HEK293 (cell line): ENCODE results near the gene TTC12.

Source experiments
- CTCF ChIA-PET: fragments of 350-600 bp; formaldehyde crosslinking; extraction: SDS; loops from one replicate; lab custom pipeline; 2021; ENCODE audit warnings: antibody characterized with exemption; lab: Yijun Ruan, JAX
- POLR2A ChIA-PET: fragments of 300-600 bp; formaldehyde crosslinking; extraction: SDS; loops from one replicate; lab custom pipeline; 2020; ENCODE audit warnings: antibody characterized with exemption, inconsistent platforms; lab: Yijun Ruan, JAX
- H3K27ac ChIP-seq: fragments of 200-500 bp; sonication (Bioruptor generic); 2 replicates; pipeline ENCODE4 v1.5.1; 2014; ENCODE audit warnings: low read depth, low read length, control low read depth, inconsistent platforms; ENCODE audit errors: extremely low read depth
- H3K36me3 ChIP-seq, 2 experiments: fragments of 200-500 bp in 1 of 2; sonication (Bioruptor generic) in 1 of 2; 1 replicate in 1 of 2; 2 replicates in 1 of 2; pipeline ENCODE4 v1.5.1; 2014 to 2017; ENCODE audit warnings: inconsistent platforms in 2 of 2, low read length in 2 of 2; ENCODE audit not compliant: control insufficient read depth in 2 of 2, insufficient read depth in 1 of 2
- H3K4me1 ChIP-seq: fragments of 200-500 bp; sonication (Bioruptor generic); 2 replicates; pipeline ENCODE4 v1.5.1; 2014; ENCODE audit warnings: mild to moderate bottlenecking, low read length, inconsistent platforms; ENCODE audit not compliant: control insufficient read depth, insufficient read depth
- H3K4me3 ChIP-seq: 2 replicates; pipeline ENCODE4 v1.5.1; 2011; ENCODE audit warnings: low read depth, mild to moderate bottlenecking, control low read depth, low read length, moderate library complexity
- H3K9me3 ChIP-seq: fragments of 200-500 bp; sonication (Bioruptor generic); 2 replicates; pipeline ENCODE4 v1.5.1; 2014; ENCODE audit warnings: low read depth, low read length, inconsistent platforms; ENCODE audit not compliant: control insufficient read depth, insufficient read depth
- IKZF3 ChIP-seq: fragments of 450-650 bp; IDR thresholded peaks from 2 replicates; pipeline ENCODE4 v1.5.0; 2018; ENCODE audit warnings: missing biosample characterization, mild to moderate bottlenecking, missing genetic modification characterization, moderate library complexity
- KLF16 ChIP-seq: fragments of 450-650 bp; formaldehyde crosslinking; IDR thresholded peaks from 2 replicates; pipeline ENCODE4 v1.5.1; 2017; ENCODE audit warnings: missing biosample characterization, missing genetic modification characterization
- OSR2 ChIP-seq: fragments of 450-650 bp; formaldehyde crosslinking; IDR thresholded peaks from 2 replicates; pipeline ENCODE4 v1.5.1; 2016; ENCODE audit warnings: missing biosample characterization, missing genetic modification characterization
- SALL2 ChIP-seq: fragments of 450-650 bp; formaldehyde crosslinking; IDR thresholded peaks from 2 replicates; pipeline ENCODE4 v1.5.0; 2017; ENCODE audit warnings: missing biosample characterization, mild to moderate bottlenecking, missing genetic modification characterization, borderline replicate concordance
- SETDB1 ChIP-seq: IDR thresholded peaks from one replicate; pipeline ENCODE4 v1.6.1; 2017; ENCODE audit warnings: mild to moderate bottlenecking, low read length, moderate library complexity, mixed read lengths; ENCODE audit not compliant: insufficient read length
- SP7 ChIP-seq: fragments of 450-650 bp; formaldehyde crosslinking; IDR thresholded peaks from 2 replicates; pipeline ENCODE4 v1.5.1; 2016; ENCODE audit warnings: missing biosample characterization, missing genetic modification characterization
- TRIM28 ChIP-seq: IDR thresholded peaks from 2 replicates; pipeline ENCODE4 v1.6.1; 2011; ENCODE audit warnings: low read length, control low read depth, borderline replicate concordance
- YY1 ChIP-seq: fragments of 450-650 bp; formaldehyde crosslinking; IDR thresholded peaks from 2 replicates; pipeline ENCODE4 v1.5.1; 2018; ENCODE audit warnings: missing biosample characterization, missing genetic modification characterization
- ZFP69B ChIP-seq: fragments of 450-650 bp; formaldehyde crosslinking; IDR thresholded peaks from 2 replicates; pipeline ENCODE4 v1.5.1; 2016; ENCODE audit warnings: missing biosample characterization, missing genetic modification characterization
- ZNF146 ChIP-seq: fragments of 450-650 bp; formaldehyde crosslinking; IDR thresholded peaks from 2 replicates; pipeline ENCODE4 v1.5.1; 2016; ENCODE audit warnings: missing biosample characterization, missing genetic modification characterization
- ZNF175 ChIP-seq: fragments of 450-650 bp; formaldehyde crosslinking; IDR thresholded peaks from 2 replicates; pipeline ENCODE4 v1.5.1; 2016; ENCODE audit warnings: missing biosample characterization, missing genetic modification characterization
- ZNF23 ChIP-seq: fragments of 450-650 bp; formaldehyde crosslinking; IDR thresholded peaks from 2 replicates; pipeline ENCODE4 v1.5.1; 2016; ENCODE audit warnings: missing biosample characterization, missing genetic modification characterization, borderline replicate concordance
- ZNF292 ChIP-seq: fragments of 450-650 bp; formaldehyde crosslinking; IDR thresholded peaks from 2 replicates; pipeline ENCODE4 v1.5.1; 2016; ENCODE audit warnings: low read depth, missing biosample characterization, missing genetic modification characterization, borderline replicate concordance
- ZNF366 ChIP-seq: fragments of 450-650 bp; formaldehyde crosslinking; conservative IDR thresholded peaks from 2 replicates; pipeline ENCODE4 v1.5.1; 2016; ENCODE audit warnings: missing biosample characterization, missing genetic modification characterization
- ZNF48 ChIP-seq: fragments of 450-650 bp; formaldehyde crosslinking; IDR thresholded peaks from 2 replicates; pipeline ENCODE4 v1.5.1; 2016; ENCODE audit warnings: missing biosample characterization, missing genetic modification characterization
- TF ChIP-seq, protein P1 (sequence below): fragments of 450-650 bp; formaldehyde crosslinking; IDR thresholded peaks from 2 replicates; pipeline ENCODE4 v1.5.1; 2016; ENCODE audit warnings: missing biosample characterization, missing genetic modification characterization
- TF ChIP-seq, protein P2 (sequence below): fragments of 450-650 bp; formaldehyde crosslinking; IDR thresholded peaks from 2 replicates; pipeline ENCODE4 v1.5.1; 2016; ENCODE audit warnings: missing biosample characterization, missing genetic modification characterization, borderline replicate concordance
- TF ChIP-seq, protein P3 (sequence below): fragments of 450-650 bp; formaldehyde crosslinking; IDR thresholded peaks from 2 replicates; pipeline ENCODE4 v1.5.1; 2017; ENCODE audit warnings: missing biosample characterization, missing genetic modification characterization
- TF ChIP-seq, protein P4 (sequence below): fragments of 450-650 bp; formaldehyde crosslinking; IDR thresholded peaks from 2 replicates; pipeline ENCODE4 v1.5.1; 2017; ENCODE audit warnings: missing biosample characterization, missing genetic modification characterization
- TF ChIP-seq, protein P5 (sequence below): fragments of 450-650 bp; formaldehyde crosslinking; IDR thresholded peaks from 2 replicates; pipeline ENCODE4 v1.5.1; 2016; ENCODE audit warnings: missing biosample characterization, missing genetic modification characterization
- TF ChIP-seq, protein P6 (sequence below): fragments of 450-650 bp; formaldehyde crosslinking; IDR thresholded peaks from 2 replicates; pipeline ENCODE4 v1.5.1; 2016; ENCODE audit warnings: missing biosample characterization, missing genetic modification characterization
- TF ChIP-seq, protein P7 (sequence below): fragments of 450-650 bp; formaldehyde crosslinking; IDR thresholded peaks from 2 replicates; pipeline ENCODE4 v1.5.1; 2016; ENCODE audit warnings: missing biosample characterization, missing genetic modification characterization

The TTC12 gene

DNA sequence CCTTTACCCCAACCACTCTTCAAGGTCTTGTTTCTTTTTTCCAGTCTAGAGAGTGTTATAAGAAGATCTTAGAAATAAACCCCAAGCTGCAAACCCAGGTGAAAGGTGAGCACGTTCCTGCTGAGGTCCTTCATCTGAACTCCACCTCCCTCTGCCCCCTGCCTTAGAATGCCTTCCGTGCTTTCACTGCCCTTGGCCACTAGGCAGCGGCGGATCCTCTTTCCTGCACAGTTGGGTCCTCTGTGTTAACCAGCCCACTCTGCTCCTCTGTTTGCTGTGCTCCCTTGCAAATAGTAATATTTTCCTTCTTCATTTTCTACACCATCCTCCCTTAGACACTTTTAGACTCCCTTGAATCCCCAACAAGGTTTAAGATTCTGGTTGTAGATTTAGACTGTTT, 24.3 kb downstream of the TTC12 start (continued):
- TF ChIP-seq, protein P1, sequence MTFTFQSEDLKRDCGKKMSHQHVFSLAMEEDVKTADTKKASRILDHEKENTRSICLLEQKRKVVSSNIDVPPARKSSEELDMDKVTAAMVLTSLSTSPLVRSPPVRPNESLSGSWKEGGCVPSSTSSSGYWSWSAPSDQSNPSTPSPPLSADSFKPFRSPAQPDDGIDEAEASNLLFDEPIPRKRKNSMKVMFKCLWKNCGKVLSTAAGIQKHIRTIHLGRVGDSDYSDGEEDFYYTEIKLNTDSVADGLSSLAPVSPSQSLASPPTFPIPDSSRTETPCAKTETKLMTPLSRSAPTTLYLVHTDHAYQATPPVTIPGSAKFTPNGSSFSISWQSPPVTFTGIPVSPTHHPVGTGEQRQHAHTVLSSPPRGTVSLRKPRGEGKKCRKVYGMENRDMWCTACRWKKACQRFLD: no peak
- TF ChIP-seq TRIM28 (no peak), ZNF48 (tag by site-specific recombination) (no peak), SALL2 (no peak), OSR2 (tag by site-specific recombination) (no peak), ZNF175 (tag by site-specific recombination) (no peak), SETDB1 (no peak), IKZF3 (tag by site-specific recombination) (no peak), ZNF146 (tag by site-specific recombination) (no peak), YY1 (tag by site-specific recombination) (no peak)
- TF ChIP-seq, protein P2, sequence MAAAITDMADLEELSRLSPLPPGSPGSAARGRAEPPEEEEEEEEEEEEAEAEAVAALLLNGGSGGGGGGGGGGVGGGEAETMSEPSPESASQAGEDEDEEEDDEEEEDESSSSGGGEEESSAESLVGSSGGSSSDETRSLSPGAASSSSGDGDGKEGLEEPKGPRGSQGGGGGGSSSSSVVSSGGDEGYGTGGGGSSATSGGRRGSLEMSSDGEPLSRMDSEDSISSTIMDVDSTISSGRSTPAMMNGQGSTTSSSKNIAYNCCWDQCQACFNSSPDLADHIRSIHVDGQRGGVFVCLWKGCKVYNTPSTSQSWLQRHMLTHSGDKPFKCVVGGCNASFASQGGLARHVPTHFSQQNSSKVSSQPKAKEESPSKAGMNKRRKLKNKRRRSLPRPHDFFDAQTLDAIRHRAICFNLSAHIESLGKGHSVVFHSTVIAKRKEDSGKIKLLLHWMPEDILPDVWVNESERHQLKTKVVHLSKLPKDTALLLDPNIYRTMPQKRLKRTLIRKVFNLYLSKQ (tag by site-specific recombination): no peak
- TF ChIP-seq, protein P3, sequence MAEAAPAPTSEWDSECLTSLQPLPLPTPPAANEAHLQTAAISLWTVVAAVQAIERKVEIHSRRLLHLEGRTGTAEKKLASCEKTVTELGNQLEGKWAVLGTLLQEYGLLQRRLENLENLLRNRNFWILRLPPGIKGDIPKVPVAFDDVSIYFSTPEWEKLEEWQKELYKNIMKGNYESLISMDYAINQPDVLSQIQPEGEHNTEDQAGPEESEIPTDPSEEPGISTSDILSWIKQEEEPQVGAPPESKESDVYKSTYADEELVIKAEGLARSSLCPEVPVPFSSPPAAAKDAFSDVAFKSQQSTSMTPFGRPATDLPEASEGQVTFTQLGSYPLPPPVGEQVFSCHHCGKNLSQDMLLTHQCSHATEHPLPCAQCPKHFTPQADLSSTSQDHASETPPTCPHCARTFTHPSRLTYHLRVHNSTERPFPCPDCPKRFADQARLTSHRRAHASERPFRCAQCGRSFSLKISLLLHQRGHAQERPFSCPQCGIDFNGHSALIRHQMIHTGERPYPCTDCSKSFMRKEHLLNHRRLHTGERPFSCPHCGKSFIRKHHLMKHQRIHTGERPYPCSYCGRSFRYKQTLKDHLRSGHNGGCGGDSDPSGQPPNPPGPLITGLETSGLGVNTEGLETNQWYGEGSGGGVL (tag by site-specific recombination): no peak
- TF ChIP-seq, protein P4, sequence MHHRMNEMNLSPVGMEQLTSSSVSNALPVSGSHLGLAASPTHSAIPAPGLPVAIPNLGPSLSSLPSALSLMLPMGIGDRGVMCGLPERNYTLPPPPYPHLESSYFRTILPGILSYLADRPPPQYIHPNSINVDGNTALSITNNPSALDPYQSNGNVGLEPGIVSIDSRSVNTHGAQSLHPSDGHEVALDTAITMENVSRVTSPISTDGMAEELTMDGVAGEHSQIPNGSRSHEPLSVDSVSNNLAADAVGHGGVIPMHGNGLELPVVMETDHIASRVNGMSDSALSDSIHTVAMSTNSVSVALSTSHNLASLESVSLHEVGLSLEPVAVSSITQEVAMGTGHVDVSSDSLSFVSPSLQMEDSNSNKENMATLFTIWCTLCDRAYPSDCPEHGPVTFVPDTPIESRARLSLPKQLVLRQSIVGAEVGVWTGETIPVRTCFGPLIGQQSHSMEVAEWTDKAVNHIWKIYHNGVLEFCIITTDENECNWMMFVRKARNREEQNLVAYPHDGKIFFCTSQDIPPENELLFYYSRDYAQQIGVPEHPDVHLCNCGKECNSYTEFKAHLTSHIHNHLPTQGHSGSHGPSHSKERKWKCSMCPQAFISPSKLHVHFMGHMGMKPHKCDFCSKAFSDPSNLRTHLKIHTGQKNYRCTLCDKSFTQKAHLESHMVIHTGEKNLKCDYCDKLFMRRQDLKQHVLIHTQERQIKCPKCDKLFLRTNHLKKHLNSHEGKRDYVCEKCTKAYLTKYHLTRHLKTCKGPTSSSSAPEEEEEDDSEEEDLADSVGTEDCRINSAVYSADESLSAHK: no peak
- TF ChIP-seq, protein P5, sequence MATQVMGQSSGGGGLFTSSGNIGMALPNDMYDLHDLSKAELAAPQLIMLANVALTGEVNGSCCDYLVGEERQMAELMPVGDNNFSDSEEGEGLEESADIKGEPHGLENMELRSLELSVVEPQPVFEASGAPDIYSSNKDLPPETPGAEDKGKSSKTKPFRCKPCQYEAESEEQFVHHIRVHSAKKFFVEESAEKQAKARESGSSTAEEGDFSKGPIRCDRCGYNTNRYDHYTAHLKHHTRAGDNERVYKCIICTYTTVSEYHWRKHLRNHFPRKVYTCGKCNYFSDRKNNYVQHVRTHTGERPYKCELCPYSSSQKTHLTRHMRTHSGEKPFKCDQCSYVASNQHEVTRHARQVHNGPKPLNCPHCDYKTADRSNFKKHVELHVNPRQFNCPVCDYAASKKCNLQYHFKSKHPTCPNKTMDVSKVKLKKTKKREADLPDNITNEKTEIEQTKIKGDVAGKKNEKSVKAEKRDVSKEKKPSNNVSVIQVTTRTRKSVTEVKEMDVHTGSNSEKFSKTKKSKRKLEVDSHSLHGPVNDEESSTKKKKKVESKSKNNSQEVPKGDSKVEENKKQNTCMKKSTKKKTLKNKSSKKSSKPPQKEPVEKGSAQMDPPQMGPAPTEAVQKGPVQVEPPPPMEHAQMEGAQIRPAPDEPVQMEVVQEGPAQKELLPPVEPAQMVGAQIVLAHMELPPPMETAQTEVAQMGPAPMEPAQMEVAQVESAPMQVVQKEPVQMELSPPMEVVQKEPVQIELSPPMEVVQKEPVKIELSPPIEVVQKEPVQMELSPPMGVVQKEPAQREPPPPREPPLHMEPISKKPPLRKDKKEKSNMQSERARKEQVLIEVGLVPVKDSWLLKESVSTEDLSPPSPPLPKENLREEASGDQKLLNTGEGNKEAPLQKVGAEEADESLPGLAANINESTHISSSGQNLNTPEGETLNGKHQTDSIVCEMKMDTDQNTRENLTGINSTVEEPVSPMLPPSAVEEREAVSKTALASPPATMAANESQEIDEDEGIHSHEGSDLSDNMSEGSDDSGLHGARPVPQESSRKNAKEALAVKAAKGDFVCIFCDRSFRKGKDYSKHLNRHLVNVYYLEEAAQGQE (tag by site-specific recombination): no peak
- TF ChIP-seq, all 188 proteins: peak for 0

DNA sequence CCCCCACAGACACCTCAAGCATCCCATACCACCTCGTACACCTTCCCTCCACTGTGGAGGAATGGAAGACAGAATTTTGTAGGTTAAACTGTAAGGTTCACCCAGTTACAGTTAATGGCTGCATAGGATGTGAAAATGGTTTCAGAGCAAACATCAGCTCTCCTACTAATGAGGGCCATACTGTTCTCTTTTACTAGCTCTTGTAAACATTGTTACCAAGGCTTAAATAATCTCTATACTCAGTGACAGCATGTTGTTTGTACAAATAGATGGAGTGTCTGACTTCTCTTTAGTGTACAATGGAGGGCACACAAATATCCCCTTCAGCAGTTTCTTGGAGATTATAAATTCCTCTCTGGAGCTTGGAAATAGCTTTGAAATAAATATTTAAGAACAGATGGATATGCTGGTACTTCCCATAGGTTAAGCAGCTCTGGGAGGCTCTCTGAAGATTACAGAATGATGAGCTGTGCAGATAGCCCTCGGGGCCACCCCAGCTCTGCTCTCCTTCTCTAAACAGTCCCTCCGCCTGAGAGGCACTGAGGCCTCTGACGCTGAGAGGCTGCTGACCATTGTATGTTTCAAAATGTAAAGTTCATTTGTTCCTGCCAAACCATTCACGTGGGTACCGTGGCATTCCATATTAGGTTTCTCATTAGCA, 25.7 kb downstream of the TTC12 start:
- no peak overlapping the region for H3K4me3 ChIP-seq
- ChIA-PET POLR2A (no interaction called here), CTCF (interaction anchor here (1.0 kb wide), 1 partner anchor 17 kb away, joined by 7 read pairs; no protein-coding TSS in a partner anchor)
- no peak overlapping the region for H3K27ac ChIP-seq
- no peaks in the 10 kb centered on the region for H3K9me3 ChIP-seq
- H3K36me3 ChIP-seq: peaks cover 0 to 78% of the 10 kb centered on the region in 2 experiments; a peak in 1 of 3 replicates
- H3K4me1 ChIP-seq: no peaks in the 10 kb centered on the region
- TF ChIP-seq ZNF23 (tag by site-specific recombination) (no peak), ZNF292 (no peak), SP7 (tag by site-specific recombination) (no peak), ZNF48 (tag by site-specific recombination) (no peak), ZFP69B (tag by site-specific recombination) (no peak), ZNF366 (tag by site-specific recombination) (no peak), TRIM28 (no peak), KLF16 (tag by site-specific recombination) (no peak)
- TF ChIP-seq, protein P6, sequence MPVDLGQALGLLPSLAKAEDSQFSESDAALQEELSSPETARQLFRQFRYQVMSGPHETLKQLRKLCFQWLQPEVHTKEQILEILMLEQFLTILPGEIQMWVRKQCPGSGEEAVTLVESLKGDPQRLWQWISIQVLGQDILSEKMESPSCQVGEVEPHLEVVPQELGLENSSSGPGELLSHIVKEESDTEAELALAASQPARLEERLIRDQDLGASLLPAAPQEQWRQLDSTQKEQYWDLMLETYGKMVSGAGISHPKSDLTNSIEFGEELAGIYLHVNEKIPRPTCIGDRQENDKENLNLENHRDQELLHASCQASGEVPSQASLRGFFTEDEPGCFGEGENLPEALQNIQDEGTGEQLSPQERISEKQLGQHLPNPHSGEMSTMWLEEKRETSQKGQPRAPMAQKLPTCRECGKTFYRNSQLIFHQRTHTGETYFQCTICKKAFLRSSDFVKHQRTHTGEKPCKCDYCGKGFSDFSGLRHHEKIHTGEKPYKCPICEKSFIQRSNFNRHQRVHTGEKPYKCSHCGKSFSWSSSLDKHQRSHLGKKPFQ (tag by site-specific recombination): no peak
- TF ChIP-seq, protein P7, sequence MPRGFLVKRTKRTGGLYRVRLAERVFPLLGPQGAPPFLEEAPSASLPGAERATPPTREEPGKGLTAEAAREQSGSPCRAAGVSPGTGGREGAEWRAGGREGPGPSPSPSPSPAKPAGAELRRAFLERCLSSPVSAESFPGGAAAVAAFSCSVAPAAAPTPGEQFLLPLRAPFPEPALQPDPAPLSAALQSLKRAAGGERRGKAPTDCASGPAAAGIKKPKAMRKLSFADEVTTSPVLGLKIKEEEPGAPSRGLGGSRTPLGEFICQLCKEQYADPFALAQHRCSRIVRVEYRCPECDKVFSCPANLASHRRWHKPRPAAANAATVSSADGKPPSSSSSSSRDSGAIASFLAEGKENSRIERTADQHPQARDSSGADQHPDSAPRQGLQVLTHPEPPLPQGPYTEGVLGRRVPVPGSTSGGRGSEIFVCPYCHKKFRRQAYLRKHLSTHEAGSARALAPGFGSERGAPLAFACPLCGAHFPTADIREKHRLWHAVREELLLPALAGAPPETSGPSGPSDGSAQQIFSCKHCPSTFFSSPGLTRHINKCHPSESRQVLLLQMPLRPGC: no peak
